HG03354 (cell line): ENCODE data around the gene SPATS2L.

Source experiments
- ATAC-seq: cut with Tn5 transposase; IDR thresholded peaks from one replicate; pipeline ENCODE4 v1.9.1; 2021; ENCODE audit warnings: mild to moderate bottlenecking; ENCODE audit not compliant: unreplicated experiment, poor library complexity, severe bottlenecking

SPATS2L gene

GRCh38 chr2:200452377-200452776 is 145.9 kb downstream of the SPATS2L start:
- no peak for ATAC-seq

DNA sequence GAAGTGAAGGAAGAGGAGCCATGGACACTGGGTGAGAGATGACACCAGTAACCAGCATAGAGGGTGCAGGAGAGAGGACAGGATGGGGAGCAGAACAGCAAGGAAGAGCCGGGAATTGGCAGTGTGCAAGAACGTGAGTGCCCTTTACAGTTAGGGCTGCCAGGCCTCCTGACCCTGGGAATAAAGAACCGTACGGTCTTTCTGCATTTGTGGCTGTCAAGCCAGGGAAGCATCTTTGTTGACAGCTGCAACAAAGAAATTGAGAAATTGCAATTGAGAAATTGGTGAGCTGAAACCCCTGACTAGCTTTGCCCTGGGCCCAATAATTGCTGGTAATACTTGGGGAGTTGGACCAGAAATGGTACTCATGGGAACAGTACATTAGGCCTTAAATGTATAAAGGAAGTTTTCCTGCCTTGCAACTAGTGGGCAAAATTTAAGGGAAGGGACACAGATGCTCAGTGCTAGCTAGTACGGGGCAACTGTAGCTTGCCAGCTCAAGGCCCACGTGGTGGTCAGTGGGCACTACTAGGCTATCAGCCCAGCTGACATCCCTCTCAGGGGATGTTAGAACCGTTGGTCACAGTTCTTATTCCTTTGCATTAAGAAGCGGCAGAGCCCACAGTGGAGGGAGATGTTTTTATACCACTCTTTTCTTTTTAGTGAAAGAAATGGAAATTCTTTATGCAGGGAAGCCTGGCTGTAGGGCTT is 146.8 kb downstream of the SPATS2L start:
- no peak for ATAC-seq

DNA sequence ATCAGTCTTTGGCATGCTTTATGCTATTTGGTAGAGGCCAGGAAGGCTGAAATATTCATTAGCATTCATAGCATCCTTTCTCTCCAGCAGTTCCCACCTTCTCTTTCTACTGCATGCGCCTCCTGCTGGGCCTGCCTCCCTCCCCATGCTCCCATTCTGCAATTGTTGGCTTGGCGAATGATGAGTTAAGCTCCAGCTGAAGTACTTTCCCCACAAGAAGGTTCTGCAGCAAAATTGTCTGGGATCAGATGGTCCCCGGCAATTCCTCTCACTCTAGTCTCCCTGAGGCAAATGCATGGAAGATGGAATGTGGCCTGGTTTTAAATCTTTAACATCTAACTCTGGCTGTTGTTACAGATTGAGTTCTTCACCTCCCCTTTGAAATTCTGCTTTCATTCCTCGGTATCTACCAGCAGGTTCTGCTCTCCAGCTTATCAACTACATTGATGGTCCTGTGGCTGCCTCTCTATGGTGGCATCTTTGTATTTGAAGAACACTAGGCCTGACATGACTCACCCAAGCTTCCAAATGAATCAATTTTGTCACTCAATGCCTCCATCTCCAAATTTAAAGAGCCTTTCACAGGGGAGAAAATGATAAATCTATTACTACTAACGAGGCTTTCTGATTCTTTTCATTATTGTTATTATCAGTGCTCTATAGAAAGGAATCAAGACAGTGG is 147.5 kb downstream of the SPATS2L start:
- no peak for ATAC-seq

- peak; percentile 91 for ATAC-seq
Measured at GRCh38 chr2:200454927-200455801, 148.7 kb downstream of the SPATS2L start.

DNA sequence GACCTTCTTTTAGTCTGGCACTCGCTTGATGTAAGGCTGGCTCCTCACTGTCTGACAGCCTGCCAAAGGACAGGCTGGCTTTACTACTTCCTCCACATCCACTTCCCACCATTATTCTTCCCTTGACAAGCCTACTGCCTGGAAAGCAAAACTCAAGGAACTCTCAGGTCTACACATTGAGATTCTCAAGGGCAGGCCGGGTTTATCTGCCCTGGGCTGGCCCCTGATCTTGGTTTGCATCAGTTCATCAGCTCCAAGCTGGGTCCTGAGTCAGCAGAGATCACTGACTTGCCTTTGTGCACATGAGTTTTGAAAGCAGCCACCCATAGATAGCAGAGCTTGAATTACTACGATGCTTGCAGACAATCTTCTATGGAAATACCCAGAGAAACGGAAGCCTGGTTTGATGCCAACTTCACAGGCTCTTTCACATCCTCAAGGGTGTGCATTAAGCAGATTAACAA is 149.5 kb downstream of the SPATS2L start:
- peak; percentile 53 for ATAC-seq

DNA sequence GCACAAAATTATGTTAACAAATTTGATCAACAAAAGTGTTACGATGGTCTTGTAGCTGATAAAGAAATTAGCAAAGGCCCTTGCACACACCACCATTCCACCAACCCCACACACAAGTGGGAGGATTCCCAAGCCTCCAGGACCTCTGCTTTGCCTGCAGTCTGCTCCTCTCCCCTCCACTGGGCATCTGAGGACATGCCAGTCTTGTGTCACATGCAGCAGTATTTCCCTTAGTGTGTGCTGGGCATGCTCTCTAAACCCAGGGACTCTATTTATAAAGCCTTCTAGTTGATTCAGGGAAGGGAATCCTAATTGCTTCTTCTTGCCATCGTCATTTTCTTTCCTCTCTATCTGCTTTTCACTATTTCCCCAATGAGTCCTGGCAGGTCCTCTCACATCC is 150.1 kb downstream of the SPATS2L start:
- ATAC-seq: no peak

- ATAC-seq: no peak
Measured at GRCh38 chr2:200459101-200459500, 152.6 kb downstream of the SPATS2L start.

GRCh38 chr2:200461846-200462710 is 155.6 kb downstream of the SPATS2L start:
- ATAC-seq: no peak

- ATAC-seq: no peak
Measured at GRCh38 chr2:200463452-200463851, 157.0 kb downstream of the SPATS2L start.

DNA sequence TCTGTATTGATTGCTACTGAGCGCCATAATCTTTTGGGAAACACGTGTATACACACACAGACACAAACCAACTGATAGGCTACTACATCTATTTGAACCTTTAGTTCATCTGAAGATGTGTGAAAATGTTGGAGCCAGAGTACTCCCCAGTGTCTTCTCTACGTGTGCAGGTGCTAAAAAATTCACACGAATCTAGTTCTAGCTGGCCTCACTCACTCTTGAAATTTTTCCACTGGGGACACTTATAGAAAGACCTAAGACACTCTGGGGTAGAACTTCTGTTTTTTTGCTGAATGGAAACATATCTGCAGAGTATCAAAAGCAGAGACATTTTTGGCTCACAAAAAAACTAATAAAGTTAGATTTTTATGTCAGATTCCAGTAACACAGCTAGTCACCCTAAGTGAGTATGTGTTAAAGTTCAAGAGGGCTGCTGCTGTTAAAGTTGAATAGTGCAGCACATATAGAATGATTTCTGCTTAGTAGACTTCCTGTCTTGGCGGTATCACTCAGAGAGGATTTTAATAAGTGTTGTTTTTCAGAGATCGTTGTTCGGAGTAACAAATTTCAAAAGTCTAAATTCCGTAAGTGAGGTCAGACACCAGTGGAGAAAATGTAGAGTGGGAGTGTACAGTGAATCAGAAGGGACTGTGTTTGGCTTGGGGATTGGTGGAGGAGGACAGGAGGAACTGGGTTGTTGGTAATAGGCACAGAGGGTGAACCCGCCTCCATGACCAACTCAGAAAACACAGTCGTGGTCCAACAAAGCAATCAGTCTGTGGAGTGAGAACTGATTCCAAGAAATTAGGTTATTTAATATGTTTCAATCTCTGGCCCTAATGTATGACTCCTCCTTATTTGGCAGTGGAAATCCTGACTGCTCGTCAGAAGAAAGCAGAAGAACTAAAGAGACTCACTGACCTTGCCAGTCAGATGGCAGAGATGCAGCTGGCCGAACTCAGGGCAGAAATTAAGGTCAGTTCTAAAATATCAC is 160.2 kb downstream of the SPATS2L start:
- no peak for ATAC-seq

GRCh38 chr2:200467806-200468681 is 161.6 kb downstream of the SPATS2L start:
- ATAC-seq: no peak

GRCh38 chr2:200469708-200470211 is 163.3 kb downstream of the SPATS2L start:
- no peak for ATAC-seq

GRCh38 chr2:200470230-200470629 is 163.7 kb downstream of the SPATS2L start:
- ATAC-seq: no peak

GRCh38 chr2:200471324-200471848 is 164.9 kb downstream of the SPATS2L start:
- ATAC-seq: peak; percentile 87

DNA sequence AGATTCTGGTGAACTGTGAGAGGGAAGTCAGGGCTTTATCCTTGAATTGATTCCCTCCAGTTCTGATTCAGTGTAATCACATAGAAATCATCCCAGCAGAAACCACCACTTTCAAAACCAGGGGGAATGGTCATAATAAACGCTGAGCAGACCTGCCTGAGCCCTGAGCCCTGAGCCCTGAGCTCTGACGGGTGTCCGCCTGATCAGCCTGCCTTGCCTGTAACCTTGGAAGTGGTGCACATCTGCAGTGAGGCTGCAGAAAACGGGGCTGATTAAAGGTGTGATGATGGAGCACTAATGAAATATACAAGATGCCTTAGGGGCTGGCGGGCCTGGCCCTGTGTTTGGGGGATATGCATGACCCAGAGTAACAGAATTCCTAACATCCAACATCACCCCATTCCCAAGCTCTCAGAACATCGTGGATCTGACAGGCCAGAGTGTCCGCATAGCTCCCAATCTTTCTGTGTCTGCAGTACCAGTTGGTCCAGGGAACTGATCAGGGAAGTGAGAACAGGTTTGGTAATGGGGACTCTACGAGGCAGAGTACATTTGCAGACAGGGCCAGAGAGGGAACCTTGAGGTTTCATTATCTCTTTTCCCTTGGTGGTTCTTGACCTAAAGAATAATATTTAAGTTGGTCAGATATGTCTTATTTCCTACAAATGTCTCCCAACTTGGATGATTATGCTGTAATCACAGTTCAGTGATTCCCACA is 165.6 kb downstream of the SPATS2L start:
- peak; percentile 23 for ATAC-seq

GRCh38 chr2:200472853-200473464 is 166.5 kb downstream of the SPATS2L start:
- no peak for ATAC-seq
